Loucy (cell line): Measurements from ENCODE around the gene MOCS3.

Experiments
- EZH2phosphoT487 ChIP-seq: fragments of 200-600 bp; IDR thresholded peaks from 2 replicates; pipeline ENCODE4 v1.6.1; 2018; ENCODE audit warnings: antibody characterized with exemption, mild to moderate bottlenecking, moderate library complexity, borderline replicate concordance
- TF ChIP-seq, protein P1 (sequence below): fragments of 200-600 bp; sonication (generic); conservative IDR thresholded peaks from 2 replicates; pipeline ENCODE4 v1.5.1; 2014; ENCODE audit warnings: mild to moderate bottlenecking, antibody characterized with exemption, low read length

- TF ChIP-seq, protein P1, sequence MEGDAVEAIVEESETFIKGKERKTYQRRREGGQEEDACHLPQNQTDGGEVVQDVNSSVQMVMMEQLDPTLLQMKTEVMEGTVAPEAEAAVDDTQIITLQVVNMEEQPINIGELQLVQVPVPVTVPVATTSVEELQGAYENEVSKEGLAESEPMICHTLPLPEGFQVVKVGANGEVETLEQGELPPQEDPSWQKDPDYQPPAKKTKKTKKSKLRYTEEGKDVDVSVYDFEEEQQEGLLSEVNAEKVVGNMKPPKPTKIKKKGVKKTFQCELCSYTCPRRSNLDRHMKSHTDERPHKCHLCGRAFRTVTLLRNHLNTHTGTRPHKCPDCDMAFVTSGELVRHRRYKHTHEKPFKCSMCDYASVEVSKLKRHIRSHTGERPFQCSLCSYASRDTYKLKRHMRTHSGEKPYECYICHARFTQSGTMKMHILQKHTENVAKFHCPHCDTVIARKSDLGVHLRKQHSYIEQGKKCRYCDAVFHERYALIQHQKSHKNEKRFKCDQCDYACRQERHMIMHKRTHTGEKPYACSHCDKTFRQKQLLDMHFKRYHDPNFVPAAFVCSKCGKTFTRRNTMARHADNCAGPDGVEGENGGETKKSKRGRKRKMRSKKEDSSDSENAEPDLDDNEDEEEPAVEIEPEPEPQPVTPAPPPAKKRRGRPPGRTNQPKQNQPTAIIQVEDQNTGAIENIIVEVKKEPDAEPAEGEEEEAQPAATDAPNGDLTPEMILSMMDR: no peak
- TF ChIP-seq EZH2phosphoT487: no peak
These were observed 28.3 kb upstream of the MOCS3 start for GRCh38 chr20:50930139-50930975.
